GM12891 (cell line): ENCODE data around the gene CMIP.

Source experiments
- POLR2A ChIP-seq: IDR thresholded peaks from 2 replicates; pipeline ENCODE4 v1.6.1; 2011; ENCODE audit warnings: low read depth, low read length, control low read depth
- POLR2AphosphoS5 ChIP-seq: IDR thresholded peaks from 2 replicates; pipeline ENCODE4 v1.6.1; 2011; ENCODE audit warnings: low read depth, low read length, control low read depth
- TAF1 ChIP-seq: IDR thresholded peaks from 2 replicates; pipeline ENCODE4 v1.6.1; 2011; ENCODE audit warnings: low read depth, low read length, control low read depth

DNA sequence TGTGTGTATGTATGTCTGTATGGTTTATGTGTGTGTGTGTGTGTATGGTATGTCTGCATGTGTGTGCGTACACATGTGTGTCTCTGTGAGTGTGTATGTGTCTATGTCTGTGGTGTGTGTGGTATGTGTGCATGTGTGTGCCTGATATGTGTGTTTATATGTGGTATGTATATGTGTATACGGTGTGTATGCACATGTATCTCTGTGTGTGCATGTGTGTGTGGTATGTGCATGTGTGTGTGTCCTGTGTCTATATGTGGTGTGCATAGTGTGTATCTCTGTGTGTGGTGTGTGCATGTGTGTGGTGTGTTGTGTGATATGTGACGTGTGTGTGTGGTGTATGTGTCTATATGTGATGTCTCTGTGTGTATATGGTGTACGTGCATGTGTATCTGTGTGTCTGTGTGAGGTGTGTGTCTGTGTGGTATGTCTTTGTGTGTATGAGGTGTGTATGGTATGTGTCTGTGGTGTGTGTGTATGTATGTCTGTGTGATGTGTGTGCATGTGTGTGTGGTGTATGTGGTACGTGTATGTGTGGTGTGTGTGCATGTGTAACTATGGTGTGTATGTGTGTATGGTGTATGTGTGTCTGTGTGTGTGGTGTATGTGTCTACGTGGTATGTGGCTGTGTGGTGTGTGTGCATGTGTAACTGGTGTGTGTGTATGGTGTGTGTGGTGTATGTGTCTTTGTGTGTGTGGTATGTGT lies 170.2 kb downstream of the CMIP start:
- TF ChIP-seq POLR2A (no peak), TAF1 (no peak), POLR2AphosphoS5 (no peak)
